ENCODE measurements around the gene NFKBIE.

GRCh38 chr6:44265007-44265721 is at the start of gene NFKBIE:
- TF ChIP-seq EZH2 (IDR thresholded peaks at IDR 0.05; ENCODE audit: borderline replicate concordance, low read length) = no peak
- peak; percentile 72 for TF ChIP-seq CTCF (IDR thresholded peaks at IDR 0.05; ENCODE audit: low read length)

Measured in OCI-LY1 (cell line).